Keratinocyte (primary cell): ENCODE results near the gene QRICH1.
"Not testable (repeated sequence)": the region's sequence is repeated elsewhere in the genome, so short reads cannot be mapped to it uniquely, and the experiment has no call there.

ENCODE experiments used
- CTCF ChIP-seq, 3 experiments: IDR thresholded peaks in 1 of 3; conservative IDR thresholded peaks in 1 of 3; optimal IDR thresholded peaks in 1 of 3; 2 replicates in 2 of 3; 3 replicates in 1 of 3; pipeline versions ENCODE3 to v1.5.1; 2011; ENCODE audit warnings: low read length in 3 of 3, mild to moderate bottlenecking in 3 of 3, moderate library complexity in 2 of 3, control low read depth in 1 of 3, inconsistent platforms in 1 of 3; ENCODE audit not compliant: insufficient read depth in 2 of 3; ENCODE audit errors: extremely low read depth in 1 of 3
- EZH2 ChIP-seq: IDR thresholded peaks from one replicate; pipeline ENCODE4 v1.6.1; 2012; ENCODE audit warnings: inconsistent platforms, mild to moderate bottlenecking, low read length, moderate library complexity

DNA sequence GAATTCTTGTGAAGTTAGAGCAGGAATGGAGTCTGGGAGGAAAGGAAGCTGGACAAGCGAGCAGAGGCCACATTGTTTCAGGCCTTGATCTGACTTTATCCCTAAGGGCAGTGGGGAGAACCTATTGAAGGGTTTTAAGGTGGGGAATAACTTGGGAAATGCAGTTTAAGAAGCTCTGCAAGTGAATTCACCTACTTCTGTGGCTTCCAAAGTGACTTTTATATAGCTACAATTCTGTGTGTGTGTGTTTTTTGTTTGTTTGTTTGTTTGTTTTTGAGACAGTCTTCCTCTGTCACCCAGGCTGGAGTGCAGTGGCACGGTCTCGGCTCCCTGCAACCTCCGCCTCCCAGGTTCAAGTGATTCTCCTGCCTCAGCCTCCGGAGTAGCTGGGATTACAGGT, 85.2 kb downstream of the QRICH1 start:
- not testable (repeated sequence) for TF ChIP-seq CTCF (optimal IDR thresholded peaks at IDR 0.05 in 1 of 3, IDR thresholded peaks at IDR 0.05 in 1 of 3, conservative IDR thresholded peaks at IDR 0.05 in 1 of 3; ENCODE audit: extremely low read depth in 1 of 3, insufficient read depth in 2 of 3, low read length in 3 of 3); EZH2
